Iris pigment epithelial cell (primary cell): ENCODE measurements around the gene TK1.
"Not testable (repeated sequence)": the region's sequence is repeated elsewhere in the genome, so short reads cannot be mapped to it uniquely, and the experiment has no call there.

Experiments
- DNase-seq: peaks from one replicate; pipeline ENCODE4 v3.0.0-alpha.2; 2011; ENCODE audit warnings: low read depth

TK1 gene

GRCh38 chr17:78176548-78177025, 10.3 kb downstream of the TK1 start:
- DNase-seq = peak; percentile 43

- no peak for DNase-seq
Measured at GRCh38 chr17:78175643-78175981, 11.2 kb downstream of the TK1 start.

DNA sequence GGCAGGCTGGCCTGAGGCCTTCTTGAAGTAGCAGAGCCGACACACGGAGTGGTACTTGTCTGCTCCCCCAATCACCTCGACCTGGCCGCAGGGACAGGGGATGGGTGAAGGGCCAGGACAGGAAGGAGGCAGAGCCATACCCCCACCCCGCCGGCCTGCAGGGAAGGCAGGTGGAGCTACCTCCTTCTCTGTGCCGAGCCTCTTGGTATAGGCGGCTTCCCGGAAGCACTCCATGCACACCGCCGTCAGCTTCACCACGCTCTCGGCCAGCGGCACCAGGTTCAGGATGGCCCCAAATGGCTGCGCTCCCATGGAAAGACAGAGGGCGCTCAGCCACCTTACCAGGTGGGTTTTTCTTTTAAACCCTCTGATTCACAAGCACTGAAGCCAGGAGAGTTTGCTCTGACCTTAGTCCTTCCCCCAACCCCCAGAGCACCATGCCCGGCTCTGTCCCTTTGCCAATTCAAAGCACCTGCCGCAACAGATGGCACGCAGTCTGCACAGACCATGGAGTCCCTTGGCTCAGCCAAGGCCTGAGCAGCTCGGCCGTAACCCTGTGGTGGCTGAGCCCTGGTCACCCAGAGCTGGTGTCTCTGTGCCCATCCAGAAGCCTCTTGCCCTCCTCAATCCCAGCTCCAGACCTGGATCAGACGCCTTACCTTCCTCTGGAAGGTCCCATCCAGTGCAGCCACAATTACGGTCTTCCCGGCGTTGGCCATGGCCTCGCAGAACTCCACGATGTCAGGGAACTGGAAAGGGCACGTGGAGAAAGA, 11.8 kb downstream of the TK1 start:
- no peak for DNase-seq

DNA sequence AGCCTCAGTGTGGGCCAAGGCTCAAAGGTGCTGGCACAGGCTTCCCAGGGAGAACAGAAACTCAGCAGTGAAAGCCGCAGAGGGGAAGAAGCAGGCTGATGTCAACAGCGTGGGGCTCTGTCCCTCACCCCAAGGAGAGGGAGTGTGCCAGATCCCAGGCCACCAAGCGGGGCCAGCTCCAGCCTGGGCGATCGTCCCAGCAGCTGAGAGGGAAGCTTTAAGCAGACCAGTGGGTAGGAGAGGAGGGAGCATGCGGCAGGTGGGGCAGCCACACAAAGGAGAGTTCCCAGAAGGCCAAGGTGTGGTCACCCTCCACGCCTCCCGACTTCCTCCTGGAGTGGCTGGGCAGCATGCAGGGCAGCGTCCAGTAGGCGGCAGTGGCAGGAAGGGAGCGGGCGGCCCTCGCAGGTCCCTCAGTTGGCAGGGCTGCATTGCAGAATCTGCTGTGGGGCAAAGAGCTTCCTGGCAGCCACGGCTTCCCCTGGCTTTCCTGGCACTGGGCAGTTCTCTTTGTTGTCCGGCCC, 12.4 kb downstream of the TK1 start:
- no peak for DNase-seq

GRCh38 chr17:78173097-78173715, 13.6 kb downstream of the TK1 start:
- no peak for DNase-seq

DNA sequence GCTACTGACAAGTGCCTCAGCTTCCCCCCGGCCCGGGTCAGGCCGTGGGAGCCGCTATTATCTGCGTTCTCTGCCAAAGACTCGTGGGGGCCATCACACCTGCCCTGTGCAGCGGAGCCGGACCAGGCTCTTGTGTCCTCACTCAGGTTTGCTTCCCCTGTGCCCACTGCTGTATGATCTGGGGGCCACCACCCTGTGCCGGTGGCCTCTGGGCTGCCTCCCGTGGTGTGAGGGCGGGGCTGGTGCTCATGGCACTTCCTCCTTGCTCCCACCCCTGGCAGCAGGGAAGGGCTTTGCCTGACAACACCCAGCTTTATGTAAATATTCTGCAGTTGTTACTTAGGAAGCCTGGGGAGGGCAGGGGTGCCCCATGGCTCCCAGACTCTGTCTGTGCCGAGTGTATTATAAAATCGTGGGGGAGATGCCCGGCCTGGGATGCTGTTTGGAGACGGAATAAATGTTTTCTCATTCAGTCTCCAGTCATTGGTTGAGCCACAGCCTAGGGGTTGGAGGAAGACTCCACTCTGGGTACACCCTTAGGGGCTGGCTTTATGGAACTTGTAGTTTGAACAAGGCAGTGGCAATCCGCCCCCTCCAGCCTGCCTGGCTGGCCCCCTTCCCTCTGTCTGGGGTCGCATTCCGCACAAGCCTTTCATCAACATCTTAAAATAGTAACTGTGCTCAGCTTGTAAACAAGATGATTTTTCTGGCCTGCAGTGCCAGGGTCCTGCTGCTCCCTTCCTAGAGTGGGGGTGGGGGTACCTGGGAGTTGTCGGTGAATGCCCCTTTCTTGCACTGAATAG, 14.4 kb downstream of the TK1 start:
- DNase-seq = no peak

- not testable (repeated sequence) for DNase-seq
Measured at GRCh38 chr17:78171591-78172248, 15.1 kb downstream of the TK1 start.

DNA sequence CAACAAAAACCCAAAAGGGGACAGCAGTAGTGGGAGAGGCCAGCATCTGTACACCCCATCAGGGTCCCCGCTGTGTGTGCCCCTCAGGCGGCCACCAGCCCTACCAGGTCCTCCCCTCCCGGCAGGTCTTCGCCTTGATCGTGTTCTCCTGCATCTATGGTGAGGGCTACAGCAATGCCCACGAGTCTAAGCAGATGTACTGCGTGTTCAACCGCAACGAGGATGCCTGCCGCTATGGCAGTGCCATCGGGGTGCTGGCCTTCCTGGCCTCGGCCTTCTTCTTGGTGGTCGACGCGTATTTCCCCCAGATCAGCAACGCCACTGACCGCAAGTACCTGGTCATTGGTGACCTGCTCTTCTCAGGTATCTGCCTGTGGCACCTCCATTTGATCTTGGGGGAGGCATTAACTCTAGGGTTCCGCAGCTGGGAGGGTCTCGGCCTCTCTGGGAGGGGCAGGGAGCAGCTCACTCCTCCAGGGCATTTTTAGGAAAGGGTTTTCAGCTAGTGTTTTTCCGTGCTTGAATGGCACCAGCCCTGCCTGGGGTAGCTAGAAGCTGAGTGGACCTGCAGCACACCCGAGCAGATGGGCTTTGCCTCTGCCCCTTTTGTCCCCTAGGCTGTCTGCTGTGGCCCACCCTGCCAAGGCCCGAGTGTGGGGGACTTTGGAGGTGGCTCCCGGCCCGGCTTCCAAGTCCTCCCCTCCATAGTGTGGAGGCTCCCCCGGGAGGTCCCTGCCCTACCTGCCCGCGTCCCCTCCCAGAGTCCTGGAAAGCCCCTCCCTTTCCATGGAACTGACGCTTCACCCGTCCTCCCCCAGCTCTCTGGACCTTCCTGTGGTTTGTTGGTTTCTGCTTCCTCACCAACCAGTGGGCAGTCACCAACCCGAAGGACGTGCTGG, 15.9 kb downstream of the TK1 start:
- DNase-seq = no peak

GRCh38 chr17:78168903-78169793, 17.7 kb downstream of the TK1 start:
- DNase-seq = peak; percentile 32

- peak; percentile 35 for DNase-seq
Measured at GRCh38 chr17:78168242-78168902, 18.5 kb downstream of the TK1 start, which contains the start of gene SYNGR2. TSS of gene SYNGR2 (plus strand) at chr17:78168581. CDS start at chr17:78168617, 36 bp downstream.

DNA sequence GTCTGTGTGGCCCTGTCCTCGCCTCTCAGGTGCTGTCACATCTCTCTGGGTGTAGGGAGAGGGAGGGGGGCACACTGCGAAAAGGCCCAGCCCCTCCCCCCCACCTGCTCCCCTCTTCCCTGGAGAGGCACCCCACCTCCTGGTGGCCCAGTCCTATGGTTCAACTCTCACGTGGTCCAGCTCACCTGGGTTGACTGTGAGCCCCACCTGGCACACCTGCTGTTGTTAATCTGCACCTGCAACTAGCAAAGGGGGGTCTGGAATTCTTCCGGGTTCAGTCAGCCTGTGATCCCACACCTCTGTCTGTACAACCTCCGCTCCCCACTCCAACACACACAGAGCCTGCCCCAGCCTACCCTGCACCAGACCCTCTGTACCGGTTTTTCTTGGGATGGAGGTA, 20.4 kb downstream of the TK1 start:
- DNase-seq = no peak

DNA sequence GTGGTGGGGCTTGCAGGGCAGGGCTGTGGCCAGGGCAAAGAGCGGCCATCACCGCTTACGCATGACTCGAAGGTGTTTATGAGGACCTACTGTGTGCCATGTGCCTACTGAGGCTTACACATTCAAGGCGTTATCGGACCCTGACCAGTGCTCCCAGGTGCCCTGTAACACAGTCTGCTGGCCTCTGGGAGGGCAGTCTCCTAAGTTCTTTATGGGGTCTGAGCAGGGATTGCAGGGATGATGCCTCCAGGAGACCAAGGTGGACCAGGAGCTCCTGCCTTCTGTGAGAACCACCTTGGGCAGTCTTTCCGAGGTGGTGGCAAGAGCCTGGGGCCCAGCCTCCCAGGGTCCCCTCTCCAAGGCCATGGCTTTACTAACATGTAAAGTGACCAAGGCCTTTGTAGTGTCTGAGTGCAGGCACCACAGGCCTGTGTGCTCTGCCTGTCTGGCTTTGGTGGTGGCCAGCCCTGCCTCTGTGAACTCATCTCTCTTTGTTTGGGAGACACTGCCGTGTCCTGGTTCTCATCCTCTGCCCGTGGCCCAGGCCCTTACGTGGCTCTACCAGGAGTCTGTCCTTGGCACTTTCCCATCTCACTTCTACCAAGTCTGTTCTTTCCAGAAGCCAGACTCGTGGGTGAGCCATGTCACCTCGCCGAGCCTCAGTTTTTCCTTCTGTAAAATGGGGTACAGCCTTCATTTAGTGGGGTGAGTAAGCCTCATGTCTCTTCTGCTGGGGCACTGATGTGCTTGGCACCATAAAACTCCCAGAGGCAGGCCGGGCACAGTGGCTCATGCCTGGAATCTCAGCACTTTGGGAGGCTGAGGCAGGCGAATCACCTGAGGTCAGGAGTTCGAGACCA, 21.9 kb downstream of the TK1 start:
- no peak for DNase-seq

DNA sequence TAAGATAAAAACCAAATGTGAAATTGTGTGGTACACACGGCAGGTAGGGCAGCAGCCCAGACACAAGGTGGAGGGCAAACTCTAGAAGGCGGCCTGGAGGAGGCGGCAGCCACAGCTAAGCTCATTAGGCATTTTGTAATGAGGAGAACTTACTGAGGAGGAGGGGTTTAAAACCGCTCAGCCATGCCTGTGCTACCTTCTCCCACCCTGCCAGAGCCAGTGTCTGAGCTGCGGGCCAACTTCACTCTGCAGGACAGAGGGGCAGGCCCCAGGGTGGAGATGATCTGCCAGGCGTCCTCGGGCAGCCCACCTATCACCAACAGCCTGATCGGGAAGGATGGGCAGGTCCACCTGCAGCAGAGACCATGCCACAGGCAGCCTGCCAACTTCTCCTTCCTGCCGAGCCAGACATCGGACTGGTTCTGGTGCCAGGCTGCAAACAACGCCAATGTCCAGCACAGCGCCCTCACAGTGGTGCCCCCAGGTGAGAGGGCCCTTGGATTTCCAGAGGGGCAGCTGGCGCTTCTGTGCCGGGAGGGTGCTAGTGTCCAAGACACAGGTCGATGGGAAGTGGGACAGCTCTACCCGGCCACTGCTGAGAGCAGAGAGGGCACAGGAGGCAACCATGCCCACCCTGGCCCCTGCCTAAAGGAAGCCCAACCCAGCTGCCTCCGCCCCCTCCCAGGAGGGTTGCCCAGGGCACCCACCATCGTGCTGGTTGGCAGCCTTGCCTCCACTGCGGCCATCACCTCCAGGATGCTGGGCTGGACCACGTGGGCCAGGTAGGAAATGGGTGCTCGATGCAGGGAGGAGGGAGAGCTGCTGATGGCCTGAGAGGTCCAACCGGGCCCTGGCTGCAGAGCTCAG, 22.7 kb downstream of the TK1 start:
- DNase-seq = no peak

DNA sequence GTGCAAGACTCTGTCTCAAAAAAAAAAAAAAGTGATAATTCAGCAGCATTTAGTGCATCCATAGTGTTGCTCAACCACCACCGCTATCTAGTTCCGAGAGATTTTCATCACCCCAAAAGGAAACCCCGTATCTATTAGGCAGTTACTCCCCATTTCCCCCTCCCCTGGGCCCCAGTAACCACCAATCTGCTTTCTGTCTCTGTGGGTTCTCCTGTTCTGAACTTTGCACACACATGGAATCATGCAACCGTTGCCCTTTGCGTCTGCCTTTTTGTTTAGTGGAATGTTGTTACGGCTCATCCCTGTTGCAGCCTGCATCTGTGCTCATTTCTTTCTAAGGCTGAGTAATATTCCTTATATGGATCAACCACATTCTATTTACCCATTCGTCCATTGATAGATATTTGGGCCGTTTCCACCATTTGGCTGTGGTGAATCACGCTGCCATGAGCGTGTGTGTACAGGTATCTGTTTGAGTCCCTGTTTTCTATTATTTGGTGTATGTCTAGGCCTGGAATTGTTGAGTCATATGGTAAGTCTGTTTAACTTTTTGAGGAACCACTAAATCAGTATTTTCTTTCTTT, 27.2 kb downstream of the TK1 start:
- peak; percentile 31 for DNase-seq

DNA sequence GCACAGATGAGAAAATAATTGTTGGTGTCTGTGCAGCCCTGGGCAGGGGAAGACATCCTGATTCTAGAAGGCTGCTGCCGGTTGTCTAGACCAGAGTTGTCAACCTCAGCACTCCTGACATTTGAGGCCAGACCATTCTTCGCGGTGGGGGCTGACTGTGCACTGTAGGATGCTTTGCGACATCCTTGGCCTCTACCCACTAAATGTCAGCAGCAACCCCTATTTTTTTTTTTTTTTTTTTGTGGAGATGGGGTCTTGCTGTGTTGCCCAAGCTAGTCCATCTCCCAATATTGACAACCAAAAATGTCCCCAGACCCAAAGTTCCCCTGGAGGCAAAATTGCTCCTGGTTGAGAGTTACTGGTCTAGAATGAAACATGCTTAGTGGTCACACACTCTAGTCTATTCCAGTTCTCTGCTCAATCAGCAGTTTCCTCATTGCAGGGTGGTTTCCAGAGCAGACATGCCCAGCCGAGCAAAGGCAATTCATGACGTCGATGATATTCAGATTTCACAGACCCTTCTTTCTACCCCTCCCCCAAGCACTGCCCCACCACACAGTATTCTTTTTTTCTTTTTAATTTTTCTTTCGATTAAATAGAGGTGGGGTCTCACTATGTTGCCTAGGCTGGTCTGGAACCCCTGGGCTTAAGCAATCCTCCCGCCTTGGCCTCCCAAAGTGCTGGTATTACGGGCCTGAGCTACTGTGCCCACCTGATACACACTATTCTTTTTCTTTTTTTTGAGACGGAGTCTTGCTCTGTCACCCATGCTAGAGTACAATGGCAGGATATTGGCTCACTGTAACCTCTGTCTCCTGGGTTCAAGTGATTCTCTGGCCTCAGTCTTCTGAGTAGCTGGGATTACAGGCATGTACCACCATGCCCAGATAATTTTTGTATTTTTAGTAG, 31.7 kb downstream of the TK1 start:
- no peak for DNase-seq

GRCh38 chr17:78151514-78152008, 35.3 kb downstream of the TK1 start:
- no peak for DNase-seq
